HepG2 (cell line): ENCODE measurements around the gene SH3PXD2A. TPM values are rescaled to one million over a fixed set of nuclear protein-coding genes. Genes with fewer than 3 reads are reported as not detected.

Source experiments
- ATAC-seq: fragments of 200-7000 bp; cut with Tn5 transposase; 3 replicates; pipeline ENCODE4 v1.9.1; 2020; ENCODE audit warnings: mild to moderate bottlenecking, moderate library complexity
- BruUV-seq: library from RNA; stranded (reverse); fragments of 400-500 nt; replicated peaks from 2 replicates; lab custom pipeline; 2021; lab: Mats Ljungman, UMichigan
- CTCF ChIA-PET: fragments of 300-600 bp; formaldehyde crosslinking; extraction: SDS; loops from one replicate; lab custom pipeline; 2021; ENCODE audit warnings: low total read pairs, inconsistent platforms, low intra/inter-chr PET ratio; lab: Yijun Ruan, JAX
- POLR2A ChIA-PET: fragments of 350-600 bp; sonication (Branson Sonifier 250); formaldehyde crosslinking; loops from one replicate; lab custom pipeline; 2020; ENCODE audit warnings: antibody characterized with exemption, inconsistent platforms; lab: Yijun Ruan, JAX
- DNase-seq: peaks from one replicate; pipeline ENCODE4 v3.0.0-alpha.2; 2015; ENCODE audit warnings: low spot score
- FAIRE-seq: peaks from 3 replicates; lab custom pipeline; 2011; peaks lifted over from hg19 to GRCh38; lab: Jason Lieb, UNC
- H2AFZ ChIP-seq: one replicate; pipeline ENCODE4 v1.6.1; 2011; ENCODE audit warnings: low read length, inconsistent platforms
- H3K27ac ChIP-seq: fragments of 300-600 bp; 3 replicates; pipeline ENCODE4 v1.8.0; 2011; ENCODE audit warnings: mixed run types, mild to moderate bottlenecking, mixed read lengths, low read length, inconsistent platforms; ENCODE audit not compliant: insufficient read depth; ENCODE audit errors: extremely low read length
- H3K27me3 ChIP-seq, 2 experiments: fragments of 200-600 bp in 1 of 2; 2 replicates in 1 of 2; 3 replicates in 1 of 2; pipeline versions ENCODE4 v1.6.0 to v1.8.0; 2011; ENCODE audit warnings: low read length in 2 of 2, mild to moderate bottlenecking in 2 of 2, moderate library complexity in 2 of 2, inconsistent platforms in 1 of 2; ENCODE audit not compliant: insufficient read depth in 2 of 2, control insufficient read depth in 1 of 2
- H3K36me3 ChIP-seq, 2 experiments: fragments of 200-600 bp in 1 of 2; replicated peaks in 1 of 2; 2 replicates in 1 of 2; 3 replicates in 1 of 2; pipeline versions ENCODE4 v1.5.1 to v1.8.0; 2011; ENCODE audit warnings: low read length in 2 of 2, inconsistent platforms in 1 of 2; ENCODE audit not compliant: insufficient read depth in 2 of 2, control insufficient read depth in 1 of 2
- H3K4me1 ChIP-seq: 2 replicates; pipeline ENCODE4 v1.5.1; 2012; ENCODE audit warnings: low read length, inconsistent platforms; ENCODE audit not compliant: insufficient read depth
- H3K4me2 ChIP-seq: 2 replicates; pipeline ENCODE4 v1.6.0; 2011; ENCODE audit warnings: low read depth, low read length, inconsistent platforms
- H3K4me3 ChIP-seq, 3 experiments: fragments of 200-600 bp in 1 of 3; sonication (generic), shearing (Covaris generic) in 1 of 3; replicated peaks in 1 of 3; 2 replicates each; pipeline ENCODE4 v1.5.1; 2011 to 2016; ENCODE audit warnings: low read length in 3 of 3, inconsistent platforms in 2 of 3, low read depth in 2 of 3, mild to moderate bottlenecking in 2 of 3, control low read depth in 1 of 3, mixed read lengths in 1 of 3; ENCODE audit not compliant: insufficient read depth in 1 of 3
- H3K79me2 ChIP-seq: one replicate; pipeline ENCODE4 v1.6.1; 2011; ENCODE audit warnings: low read length, inconsistent platforms; ENCODE audit not compliant: insufficient read depth
- H3K9ac ChIP-seq: 2 replicates; pipeline ENCODE4 v1.6.0; 2011; ENCODE audit warnings: mild to moderate bottlenecking, low read depth, low read length, inconsistent platforms; ENCODE audit not compliant: insufficient read depth
- H3K9me3 ChIP-seq: 2 replicates; pipeline ENCODE4 v1.5.1; 2012; ENCODE audit warnings: mild to moderate bottlenecking, low read length
- H4K20me1 ChIP-seq: 2 replicates; pipeline ENCODE4 v1.6.0; 2011; ENCODE audit warnings: inconsistent platforms, mild to moderate bottlenecking, low read length, moderate library complexity; ENCODE audit not compliant: insufficient read depth
- ISL2 ChIP-seq: sonication (generic); formaldehyde crosslinking; IDR thresholded peaks from 2 replicates; pipeline ENCODE4 v1.5.0; 2020; ENCODE audit warnings: missing genetic modification reagents
- KDM5B ChIP-seq: sonication (generic); formaldehyde crosslinking; IDR thresholded peaks from 2 replicates; pipeline ENCODE4 v1.4.0; 2020; ENCODE audit warnings: missing genetic modification reagents, mild to moderate bottlenecking, borderline replicate concordance
- NONO ChIP-seq, 2 experiments: fragments of 450-650 bp in 1 of 2; sonication (generic) in 1 of 2; formaldehyde crosslinking in 1 of 2; IDR thresholded peaks in 1 of 2; conservative IDR thresholded peaks in 1 of 2; 2 replicates each; pipeline versions ENCODE4 v1.6.1 to v1.8.0; 2017 to 2022; ENCODE audit warnings: mild to moderate bottlenecking in 1 of 2, missing genetic modification reagents in 1 of 2, moderate library complexity in 1 of 2
- NR1H2 ChIP-seq: sonication (generic); formaldehyde crosslinking; IDR thresholded peaks from 2 replicates; pipeline ENCODE4 v1.8.1; 2022; ENCODE audit warnings: low read depth, missing genetic modification reagents, borderline replicate concordance
- TBX3 ChIP-seq: fragments of 450-650 bp; IDR thresholded peaks from 2 replicates; pipeline ENCODE4 v1.6.1; 2017; ENCODE audit warnings: antibody characterized with exemption, mild to moderate bottlenecking, inconsistent platforms, borderline replicate concordance
- ZBTB20 ChIP-seq: sonication (generic); formaldehyde crosslinking; IDR thresholded peaks from 2 replicates; pipeline ENCODE4 v1.8.1; 2023; ENCODE audit warnings: missing genetic modification reagents, low read depth, mild to moderate bottlenecking, borderline replicate concordance
- ZBTB38 ChIP-seq: sonication (generic); formaldehyde crosslinking; IDR thresholded peaks from 2 replicates; pipeline ENCODE4 v1.5.1; 2020; ENCODE audit warnings: mild to moderate bottlenecking, missing genetic modification reagents
- ZFP91 ChIP-seq: sonication (generic); formaldehyde crosslinking; IDR thresholded peaks from 2 replicates; pipeline ENCODE4 v1.9.0; 2022; ENCODE audit warnings: missing genetic modification reagents, mild to moderate bottlenecking, borderline replicate concordance
- ZNF350 ChIP-seq: sonication (generic); formaldehyde crosslinking; IDR thresholded peaks from 2 replicates; pipeline ENCODE4 v1.4.0; 2020; ENCODE audit warnings: mild to moderate bottlenecking, low read depth, missing genetic modification reagents, borderline replicate concordance
- ZNF569 ChIP-seq: sonication (generic); formaldehyde crosslinking; IDR thresholded peaks from 2 replicates; pipeline ENCODE4 v1.5.0; 2020; ENCODE audit warnings: mild to moderate bottlenecking, missing genetic modification reagents, moderate library complexity, borderline replicate concordance
- ZNF710 ChIP-seq: sonication (generic); formaldehyde crosslinking; IDR thresholded peaks from 2 replicates; pipeline ENCODE4 v1.5.0; 2020; ENCODE audit warnings: mild to moderate bottlenecking, missing genetic modification reagents, borderline replicate concordance
- ZNF790 ChIP-seq: sonication (generic); formaldehyde crosslinking; IDR thresholded peaks from 2 replicates; pipeline ENCODE4 v1.8.0; 2022; ENCODE audit warnings: missing genetic modification reagents, mild to moderate bottlenecking, borderline replicate concordance
- WGBS: methylation state at CpG from one replicate; pipeline ENCODE4 v1.1.6; 2017; ENCODE audit warnings: low lambda C conversion rate; 5-methylcytosine and 5-hydroxymethylcytosine counted together
- in situ Hi-C: cut with HindIII; loops from 2 replicates; pipeline ENCODE4 v1.10.0; 2017; ENCODE audit warnings: low pct_unique_long_range_greater_than_20kb; ENCODE audit not compliant: extremely low pct_ligation_motif_present
- intact Hi-C: fragments of 100-400 bp; cut with micrococcal nuclease; formaldehyde crosslinking; loops from one replicate; pipeline ENCODE4 v1.10.0; 2022; ENCODE audit not compliant: unreplicated experiment
- polyA plus RNA-seq, 8 experiments: library from polyadenylated mRNA; depleted of rRNA in 3 of 8; stranded (reverse) in 7 of 8; unstranded in 1 of 8; fragments of >200 nt; fragmentation: Illumina TruSeq in 4 of 8; extraction: Trizol in 4 of 8; gene quantifications; 2 replicates each; pipeline versions ENCODE4 v1.2.1 to v1.2.3, GENCODE V29; 2011 to 2016; ENCODE audit warnings: low read depth in 4 of 8, missing spikeins in 1 of 8, mixed read lengths in 1 of 8; ENCODE audit not compliant: insufficient read depth in 1 of 8
- total RNA-seq, 5 experiments: library from RNA; depleted of rRNA; stranded (reverse); fragments of >200 nt; fragmentation: Illumina TruSeq; extraction: Trizol; gene quantifications; 2 replicates each; pipeline ENCODE4 v1.2.3, GENCODE V29; 2016; ENCODE audit warnings: low read depth in 1 of 5

SH3PXD2A gene
- total and polyA plus RNA-seq, 2 of the 13 experiments (the other 11 are each of a cell fraction or from before 2014, with no cell fraction given) = 11.1 to 11.3 TPM

- H3K79me2 ChIP-seq = no peaks in the 10 kb centered on the region
- H3K27me3 ChIP-seq = no peaks in the 10 kb centered on the region
- intact Hi-C loops = no loop called here
- no peak overlapping the region for H3K9ac ChIP-seq
- H3K4me2 ChIP-seq = no peak overlapping the region
- DNase-seq = no peak
- H4K20me1 ChIP-seq = peaks cover 3% of the 10 kb centered on the region
- H3K27ac ChIP-seq = no peak overlapping the region
- H3K4me1 ChIP-seq = peaks cover 31% of the 10 kb centered on the region
- H3K36me3 ChIP-seq = peaks cover 32 to 69% of the 10 kb centered on the region in 2 experiments
- H3K4me3 ChIP-seq = no peak overlapping the region
- WGBS = 93% methylated on average over 4 of the region's 4 CpGs
- no peaks in the 10 kb centered on the region for H3K9me3 ChIP-seq
- in situ Hi-C loops = no loop called here
- BruUV-seq = no TSS peak
- ChIA-PET CTCF (no interaction called here), POLR2A (no interaction called here)
- no peak overlapping the region for H2AFZ ChIP-seq
- TF ChIP-seq ZNF350 = no peak
- TF ChIP-seq ZBTB38 = no peak
- TF ChIP-seq ZFP91 (CRISPR knock-in tag) = no peak
- TF ChIP-seq ZNF790 (CRISPR knock-in tag) = no peak
- no peak for TF ChIP-seq ISL2 (CRISPR knock-in tag)
- TF ChIP-seq ZNF569 = no peak
- TF ChIP-seq NONO (IDR thresholded peaks at IDR 0.05) = no peak
- no peak for TF ChIP-seq NONO (CRISPR knock-in tag; conservative IDR thresholded peaks at IDR 0.05)
- TF ChIP-seq ZNF710 = no peak
- no peak for TF ChIP-seq TBX3
- TF ChIP-seq NR1H2 = no peak
- TF ChIP-seq ZBTB20 (CRISPR knock-in tag) = no peak
- TF ChIP-seq KDM5B (CRISPR knock-in tag) = no peak
- ATAC-seq = no peak
- FAIRE-seq = no peak
These were observed 93.2 kb downstream of the SH3PXD2A start for GRCh38 chr10:103762162-103762561.
